Liver (tissue), 9 donors: ENCODE measurements around the gene DBN1. TPM values are rescaled to one million over a fixed set of nuclear protein-coding genes. Genes with fewer than 3 reads are reported as not detected.

Source experiments
- DNase-seq: peaks from one replicate; pipeline ENCODE4 v3.0.0-alpha.2; 2017; ENCODE audit warnings: low spot score
- H3K27ac ChIP-seq, 2 donors: one replicate each; pipeline ENCODE4 v1.7.0; 2013; ENCODE audit warnings: inconsistent platforms in 2 of 2, low read length in 2 of 2, control low read depth in 1 of 2, low read depth in 1 of 2, mild to moderate bottlenecking in 1 of 2
- H3K27me3 ChIP-seq, 4 donors: one replicate each; pipeline versions ENCODE4 v1.6.1 to v1.7.0; 2013; ENCODE audit warnings: low read length in 3 of 4, inconsistent platforms in 1 of 4, mild to moderate bottlenecking in 1 of 4, moderate library complexity in 1 of 4; ENCODE audit not compliant: control insufficient read depth in 4 of 4, insufficient read depth in 4 of 4
- H3K36me3 ChIP-seq, 4 donors: one replicate each; pipeline versions ENCODE4 v1.6.1 to v1.7.0; 2013; ENCODE audit warnings: low read length in 3 of 4, mild to moderate bottlenecking in 3 of 4, low read depth in 1 of 4, moderate library complexity in 1 of 4; ENCODE audit not compliant: control insufficient read depth in 4 of 4, insufficient read depth in 3 of 4
- H3K4me1 ChIP-seq, 4 donors: one replicate each; pipeline versions ENCODE4 v1.6.1 to v1.7.0; 2013; ENCODE audit warnings: low read length in 3 of 4, mild to moderate bottlenecking in 3 of 4, moderate library complexity in 1 of 4; ENCODE audit not compliant: control insufficient read depth in 4 of 4, insufficient read depth in 4 of 4
- H3K4me3 ChIP-seq, 3 donors: one replicate each; pipeline versions ENCODE4 v1.6.1 to v1.7.0; 2013; ENCODE audit warnings: low read length in 3 of 3, control low read depth in 1 of 3, low read depth in 1 of 3, mild to moderate bottlenecking in 1 of 3
- H3K9ac ChIP-seq, 2 donors: one replicate each; pipeline ENCODE4 v1.7.0; 2013; ENCODE audit warnings: low read length in 2 of 2, mild to moderate bottlenecking in 2 of 2, moderate library complexity in 2 of 2, control low read depth in 1 of 2, low read depth in 1 of 2
- H3K9me3 ChIP-seq, 4 donors: one replicate each; pipeline versions ENCODE4 v1.6.1 to v1.7.0; 2013; ENCODE audit warnings: low read length in 3 of 4; ENCODE audit not compliant: control insufficient read depth in 4 of 4
- ATF3 ChIP-seq: IDR thresholded peaks from 2 replicates; pipeline ENCODE4 v1.6.1; 2016; ENCODE audit warnings: antibody characterized with exemption
- CTCF ChIP-seq: fragments of 150-350 bp; IDR thresholded peaks from 2 replicates; pipeline ENCODE4 v1.5.1; 2017; ENCODE audit warnings: improper control_type of control experiment, low read depth, low read length; ENCODE audit not compliant: missing input control
- EGR1 ChIP-seq, 2 donors: IDR thresholded peaks; 2 replicates each; pipeline ENCODE4 v1.6.1; 2016 to 2018; ENCODE audit warnings: antibody characterized with exemption in 2 of 2, low read depth in 2 of 2
- FOXA1 ChIP-seq: IDR thresholded peaks from 2 replicates; pipeline ENCODE4 v1.6.1; 2016; ENCODE audit warnings: antibody characterized with exemption
- FOXA2 ChIP-seq: IDR thresholded peaks from 2 replicates; pipeline ENCODE4 v1.6.1; 2016; ENCODE audit warnings: antibody characterized with exemption
- GABPA ChIP-seq, 2 donors: IDR thresholded peaks in 1 of 2; conservative IDR thresholded peaks in 1 of 2; 2 replicates each; pipeline ENCODE4 v1.6.1; 2016; ENCODE audit warnings: antibody characterized with exemption in 2 of 2, mild to moderate bottlenecking in 1 of 2, moderate library complexity in 1 of 2
- HNF4A ChIP-seq, 2 donors: conservative IDR thresholded peaks; 2 replicates each; pipeline ENCODE4 v1.6.1; 2016; ENCODE audit warnings: antibody characterized with exemption in 2 of 2, mild to moderate bottlenecking in 2 of 2
- JUND ChIP-seq, 2 donors: IDR thresholded peaks; 2 replicates each; pipeline ENCODE4 v1.6.1; 2016; ENCODE audit warnings: antibody characterized with exemption in 2 of 2
- NR2F2 ChIP-seq: IDR thresholded peaks from 2 replicates; pipeline ENCODE4 v1.6.1; 2016; ENCODE audit warnings: antibody characterized with exemption
- RAD21 ChIP-seq, 2 donors: IDR thresholded peaks; 2 replicates each; pipeline ENCODE4 v1.6.1; 2016; ENCODE audit warnings: antibody characterized with exemption in 2 of 2, mild to moderate bottlenecking in 2 of 2
- REST ChIP-seq: IDR thresholded peaks from 2 replicates; pipeline ENCODE4 v1.6.1; 2016; ENCODE audit warnings: antibody characterized with exemption, mild to moderate bottlenecking
- RXRA ChIP-seq, 2 donors: IDR thresholded peaks; 2 replicates each; pipeline ENCODE4 v1.6.1; 2017 to 2018; ENCODE audit warnings: antibody characterized with exemption in 2 of 2, mild to moderate bottlenecking in 1 of 2
- TAF1 ChIP-seq: conservative IDR thresholded peaks from 2 replicates; pipeline ENCODE4 v1.6.1; 2016; ENCODE audit warnings: antibody characterized with exemption, mild to moderate bottlenecking
- YY1 ChIP-seq: IDR thresholded peaks from 2 replicates; pipeline ENCODE4 v1.6.1; 2016; ENCODE audit warnings: antibody characterized with exemption, mild to moderate bottlenecking
- ZBTB33 ChIP-seq: IDR thresholded peaks from 2 replicates; pipeline ENCODE4 v1.6.1; 2016; ENCODE audit warnings: antibody characterized with exemption
- WGBS: extraction: QIAGEN DNeasy Blood & Tissue Kit; methylation state at CpG from one replicate; pipeline ENCODE4 v1.1.7; 2013; 5-methylcytosine and 5-hydroxymethylcytosine counted together
- polyA plus RNA-seq, 2 donors: library from polyadenylated mRNA; stranded (reverse) in 1 of 2; unstranded in 1 of 2; fragments of 200-250 nt in 1 of 2; fragments of >200 nt in 1 of 2; fragmentation: Nextera tagmentation in 1 of 2; extraction: Ambion mirVana in 1 of 2; gene quantifications; one replicate each; pipeline versions ENCODE4 v1.2.1 to v1.2.3, GENCODE V29; 2013 to 2015
- total RNA-seq, 2 donors: library from RNA; depleted of rRNA; stranded (reverse); fragments of >200 nt; gene quantifications; one replicate each; pipeline ENCODE4 v1.2.3, GENCODE V29; 2014
- TF ChIP-seq, protein P1 (sequence below): IDR thresholded peaks from 2 replicates; pipeline ENCODE4 v1.6.1; 2016; ENCODE audit warnings: antibody characterized with exemption
- donor health status: healthy.
- donor health status: healthy.
- donor health status: healthy.
- donor health status: healthy.
- donor health status: healthy.

The DBN1 gene
- total and polyA plus RNA-seq, 4 donors, result 1.5 to 4.9 (median 2.0) TPM

GRCh38 chr5:177501874-177502678 lies 28.6 kb upstream of the DBN1 start:
- TF ChIP-seq RXRA (IDR thresholded peaks at IDR 0.05) (no peak), JUND (IDR thresholded peaks at IDR 0.05) (no peak), ATF3 (no peak), NR2F2 (no peak), FOXA1 (no peak), YY1 (no peak), HNF4A (conservative IDR thresholded peaks at IDR 0.05) (no peak), ZBTB33 (no peak), TAF1 (no peak), GABPA (IDR thresholded peaks at IDR 0.05 in 1 of 2, conservative IDR thresholded peaks at IDR 0.05 in 1 of 2) (no peak), REST (no peak), FOXA2 (no peak), EGR1 (IDR thresholded peaks at IDR 0.05; ENCODE audit: low read depth in 2 of 2) (no peak), CTCF (no peak), RAD21 (IDR thresholded peaks at IDR 0.05) (no peak)
- TF ChIP-seq, protein P1, sequence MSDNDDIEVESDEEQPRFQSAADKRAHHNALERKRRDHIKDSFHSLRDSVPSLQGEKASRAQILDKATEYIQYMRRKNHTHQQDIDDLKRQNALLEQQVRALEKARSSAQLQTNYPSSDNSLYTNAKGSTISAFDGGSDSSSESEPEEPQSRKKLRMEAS, result no peak
- H3K9ac ChIP-seq, result no peak overlapping the region
- peaks cover 0 to 10% (median 4%) of the 10 kb centered on the region in 4 donors for H3K4me1 ChIP-seq
- H3K27me3 ChIP-seq, result no peaks in the 10 kb centered on the region
- H3K4me3 ChIP-seq, result no peak overlapping the region
- no peaks in the 10 kb centered on the region for H3K9me3 ChIP-seq
- no peak overlapping the region for H3K27ac ChIP-seq
- DNase-seq, result no peak
- H3K36me3 ChIP-seq, result no peaks in the 10 kb centered on the region
- 61% methylated on average over 9 of the region's 9 CpGs for WGBS
